HG03575 (cell line): ENCODE results near the gene ZMAT5.
"Not testable (repeated sequence)": the region's sequence is repeated elsewhere in the genome, so short reads cannot be mapped to it uniquely, and the experiment has no call there.

Source experiments
- ATAC-seq: cut with Tn5 transposase; IDR thresholded peaks from one replicate; pipeline ENCODE4 v1.9.1; 2021; ENCODE audit not compliant: unreplicated experiment, insufficient number of reproducible peaks, low FRiP score; ENCODE audit errors: extremely low read depth

Gene ZMAT5

GRCh38 chr22:29758068-29758622, 8.7 kb downstream of the ZMAT5 start:
- no peak for ATAC-seq

GRCh38 chr22:29757096-29757495, 9.7 kb downstream of the ZMAT5 start:
- no peak for ATAC-seq

GRCh38 chr22:29756341-29756740, 10.5 kb downstream of the ZMAT5 start:
- ATAC-seq: no peak

GRCh38 chr22:29755889-29756288, 10.9 kb downstream of the ZMAT5 start:
- ATAC-seq: no peak

GRCh38 chr22:29754658-29755395, 12.0 kb downstream of the ZMAT5 start:
- ATAC-seq: not testable (repeated sequence)

GRCh38 chr22:29753808-29754657, 12.8 kb downstream of the ZMAT5 start:
- no peak for ATAC-seq

- no peak for ATAC-seq
Measured at GRCh38 chr22:29751669-29752068, 15.1 kb downstream of the ZMAT5 start.

GRCh38 chr22:29750559-29751538, 16.0 kb downstream of the ZMAT5 start:
- ATAC-seq: no peak

GRCh38 chr22:29750029-29750428, 16.8 kb downstream of the ZMAT5 start:
- ATAC-seq: no peak

GRCh38 chr22:29748248-29748893, 18.4 kb downstream of the ZMAT5 start:
- ATAC-seq: no peak

- no peak for ATAC-seq
Measured at GRCh38 chr22:29747832-29748231, 19.0 kb downstream of the ZMAT5 start.

GRCh38 chr22:29744902-29745301, 21.9 kb downstream of the ZMAT5 start:
- ATAC-seq: no peak

- ATAC-seq: no peak
Measured at GRCh38 chr22:29742326-29742725, 24.5 kb downstream of the ZMAT5 start.

GRCh38 chr22:29741926-29742325, 24.9 kb downstream of the ZMAT5 start:
- no peak for ATAC-seq

GRCh38 chr22:29740216-29740615, 26.6 kb downstream of the ZMAT5 start:
- no peak for ATAC-seq

GRCh38 chr22:29739346-29739875, 27.4 kb downstream of the ZMAT5 start:
- ATAC-seq: no peak

GRCh38 chr22:29738118-29738815, 28.5 kb downstream of the ZMAT5 start:
- ATAC-seq: no peak
